ENCODE results near the gene THADA.

The THADA gene

GRCh38 chr2:43325107-43325811 lies 270.6 kb downstream of the THADA start:
- no peak for DNase-seq (ENCODE audit: low spot score)

GRCh38 chr2:43324259-43325106 lies 271.4 kb downstream of the THADA start:
- DNase-seq (ENCODE audit: low spot score), result no peak

GRCh38 chr2:43323857-43324256 lies 272.0 kb downstream of the THADA start:
- DNase-seq (ENCODE audit: low spot score), result no peak

- DNase-seq (ENCODE audit: low spot score), result no peak
Observed at GRCh38 chr2:43321446-43321845, 274.4 kb downstream of the THADA start.

- no peak for DNase-seq (ENCODE audit: low spot score)
Observed at GRCh38 chr2:43319541-43319940, 276.3 kb downstream of the THADA start.

- no peak for DNase-seq (ENCODE audit: low spot score)
Observed at GRCh38 chr2:43318791-43319190, 277.0 kb downstream of the THADA start.

- DNase-seq (ENCODE audit: low spot score), result no peak
Observed at GRCh38 chr2:43317680-43318079, 278.2 kb downstream of the THADA start.

GRCh38 chr2:43317194-43317593 lies 278.6 kb downstream of the THADA start:
- DNase-seq (ENCODE audit: low spot score), result no peak

- no peak for DNase-seq (ENCODE audit: low spot score)
Observed at GRCh38 chr2:43315482-43315881, 280.4 kb downstream of the THADA start.

- no peak for DNase-seq (ENCODE audit: low spot score)
Observed at GRCh38 chr2:43314299-43314927, 281.4 kb downstream of the THADA start.

- no peak for DNase-seq (ENCODE audit: low spot score)
Observed at GRCh38 chr2:43313642-43314017, 282.2 kb downstream of the THADA start.

- peak; percentile 34 for DNase-seq (ENCODE audit: low spot score)
Observed at GRCh38 chr2:43312755-43313641, 282.8 kb downstream of the THADA start.

- no peak for DNase-seq (ENCODE audit: low spot score)
Observed at GRCh38 chr2:43311276-43311675, 284.6 kb downstream of the THADA start.

GRCh38 chr2:43309935-43310334 lies 285.9 kb downstream of the THADA start:
- DNase-seq (ENCODE audit: low spot score), result no peak

GRCh38 chr2:43307973-43308372 lies 287.9 kb downstream of the THADA start:
- DNase-seq (ENCODE audit: low spot score), result no peak

GRCh38 chr2:43307046-43307445 lies 288.8 kb downstream of the THADA start:
- no peak for DNase-seq (ENCODE audit: low spot score)

GRCh38 chr2:43306197-43306596 lies 289.6 kb downstream of the THADA start:
- DNase-seq (ENCODE audit: low spot score), result no peak

- no peak for DNase-seq (ENCODE audit: low spot score)
Observed at GRCh38 chr2:43305517-43305916, 290.3 kb downstream of the THADA start.

GRCh38 chr2:43305012-43305411 lies 290.8 kb downstream of the THADA start:
- DNase-seq (ENCODE audit: low spot score), result no peak

GRCh38 chr2:43303889-43304288 lies 291.9 kb downstream of the THADA start:
- no peak for DNase-seq (ENCODE audit: low spot score)

- no peak for DNase-seq (ENCODE audit: low spot score)
Observed at GRCh38 chr2:43302961-43303494, 292.8 kb downstream of the THADA start.

Data from LoVo (cell line).